GM18907 (cell line): ENCODE data around the gene GATB.

ENCODE experiments used
- ATAC-seq: cut with Tn5 transposase; IDR thresholded peaks from one replicate; pipeline ENCODE4 v1.9.1; 2021; ENCODE audit warnings: mild to moderate bottlenecking, moderate library complexity; ENCODE audit not compliant: unreplicated experiment

The GATB gene

DNA sequence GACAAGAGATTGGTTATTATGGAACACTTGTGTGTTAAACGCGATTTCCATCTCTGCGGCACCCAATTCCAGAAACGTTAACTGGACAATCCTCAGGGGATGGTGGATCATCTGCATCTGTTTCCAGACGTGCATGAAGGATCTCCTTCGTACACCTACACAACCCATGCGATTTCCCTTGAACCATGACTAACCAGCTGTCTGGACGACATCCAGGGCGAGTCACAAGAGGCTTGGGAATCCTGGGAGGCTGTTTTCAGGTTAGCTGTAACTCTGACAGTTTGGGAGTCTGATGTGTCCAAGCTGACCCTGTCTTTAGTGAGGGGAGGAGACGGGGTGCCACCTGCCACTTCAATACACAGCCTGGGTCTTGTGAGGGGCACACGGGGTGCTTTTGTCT is 84.5 kb downstream of the GATB start:
- no peak for ATAC-seq

DNA sequence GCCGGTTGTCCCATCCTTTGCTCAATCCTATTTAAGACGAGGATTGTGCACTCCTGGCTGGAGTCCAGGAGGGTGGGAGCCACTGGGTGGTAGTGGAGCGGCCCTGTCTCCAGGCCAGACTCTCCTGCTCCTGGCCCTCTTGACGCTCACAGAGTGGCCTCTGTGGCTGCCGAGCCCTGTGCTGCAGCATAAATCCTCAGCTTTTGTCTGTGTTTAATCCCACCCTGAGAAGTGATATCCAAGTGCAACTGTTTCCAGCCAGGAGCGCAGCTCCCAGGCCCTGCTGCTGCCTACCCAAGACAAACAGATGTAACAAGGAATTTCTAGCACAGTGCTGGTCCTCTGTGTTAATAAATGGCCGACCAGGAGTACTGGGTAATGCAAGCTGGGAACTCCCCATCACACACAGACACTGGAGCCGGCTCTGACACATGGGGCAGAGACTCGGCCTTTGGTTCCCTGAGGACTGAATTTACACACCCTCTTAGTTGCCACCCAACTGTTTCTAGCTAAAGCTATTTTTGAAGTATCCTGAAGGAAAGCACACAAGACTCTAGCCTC is 85.3 kb downstream of the GATB start:
- no peak for ATAC-seq

- no peak for ATAC-seq
Observed at GRCh38 chr4:151674804-151675391, 85.9 kb downstream of the GATB start.

DNA sequence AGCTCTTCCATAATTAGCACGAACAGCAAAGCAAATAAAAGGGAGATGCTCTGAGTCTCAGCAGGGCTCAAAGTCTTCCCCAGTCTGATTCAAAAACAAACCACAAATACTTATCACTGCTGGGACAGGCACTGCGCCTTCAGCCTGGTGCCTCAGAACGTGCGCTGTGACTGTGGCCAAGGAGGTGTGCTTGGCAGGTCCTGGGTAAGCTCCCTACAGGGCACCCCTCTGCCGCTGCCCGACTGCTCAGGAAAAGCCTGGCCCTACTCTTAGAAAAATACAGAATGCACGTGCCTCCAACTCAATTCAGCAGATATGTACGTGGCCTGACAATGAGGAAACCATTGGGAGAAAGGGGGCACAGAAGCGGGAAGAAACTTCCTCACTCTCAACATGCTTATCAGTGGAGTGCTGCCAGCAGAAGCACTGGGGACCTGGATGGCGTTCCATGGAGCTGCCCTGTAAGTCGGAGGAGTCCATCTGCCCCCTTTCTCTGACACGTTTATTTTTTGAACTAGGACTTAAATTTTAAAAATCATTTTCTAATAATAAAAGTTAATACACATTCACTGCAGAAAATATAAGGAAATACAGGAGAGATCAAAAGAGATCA is 86.8 kb downstream of the GATB start:
- ATAC-seq, result no peak

DNA sequence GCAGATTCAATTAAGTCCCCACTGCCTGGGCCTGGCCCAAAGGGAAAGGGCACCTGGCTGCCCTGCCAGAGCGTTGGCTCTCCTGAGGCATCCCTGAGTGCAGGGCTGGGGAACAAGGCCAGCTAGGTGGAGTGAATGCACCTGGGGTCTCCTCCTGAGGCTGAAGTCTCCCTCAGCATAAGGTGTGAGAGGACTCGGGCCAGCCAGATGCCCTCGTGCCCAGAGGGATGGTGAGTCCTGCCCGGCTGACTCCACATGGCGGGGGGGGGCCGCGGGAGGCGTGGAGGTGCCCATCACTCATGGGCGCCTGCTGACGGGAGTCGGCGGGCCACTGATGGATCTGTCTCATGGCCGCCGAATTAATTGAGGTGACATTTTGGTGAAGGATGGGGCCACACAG is 87.8 kb downstream of the GATB start:
- ATAC-seq, result no peak

- no peak for ATAC-seq
Observed at GRCh38 chr4:151671541-151672059, 89.2 kb downstream of the GATB start.

DNA sequence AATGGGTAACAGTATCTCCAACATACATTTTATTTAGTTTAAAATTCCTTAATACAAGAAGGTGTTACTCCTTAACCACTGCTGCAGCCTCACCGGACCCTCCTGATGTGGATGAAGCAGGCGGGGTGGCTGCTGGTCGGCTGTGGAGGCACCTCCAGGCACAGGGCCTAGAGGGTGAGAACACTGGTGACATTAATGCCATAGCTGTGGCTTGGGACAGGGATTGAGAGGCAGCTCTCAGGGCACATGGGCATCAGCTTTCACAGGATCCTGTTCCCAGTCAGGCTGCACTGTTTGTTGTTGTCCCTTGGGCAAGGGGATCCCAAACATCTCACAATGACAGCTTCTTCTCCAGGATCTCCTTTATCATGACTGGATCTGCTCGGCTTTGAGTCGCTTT is 90.0 kb downstream of the GATB start:
- no peak for ATAC-seq

DNA sequence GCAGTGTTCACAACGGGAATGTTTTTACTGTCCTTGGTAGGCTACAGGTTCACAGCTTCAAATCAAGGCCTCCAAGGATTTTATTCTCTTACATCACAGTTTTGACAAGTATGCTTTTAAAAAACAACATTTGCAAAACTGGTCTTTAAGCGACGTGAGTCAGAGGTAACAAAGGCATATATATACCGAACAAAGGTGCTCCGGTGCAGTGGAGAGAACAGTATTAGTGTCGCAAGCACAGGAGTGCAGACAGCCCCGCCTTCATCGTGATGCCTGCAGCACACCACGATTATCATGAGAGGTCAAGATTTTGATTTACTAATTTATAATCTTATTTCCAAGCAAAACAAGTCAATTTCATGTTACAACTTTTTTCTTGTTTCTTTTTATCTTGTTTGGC is 90.8 kb downstream of the GATB start:
- ATAC-seq, result no peak

DNA sequence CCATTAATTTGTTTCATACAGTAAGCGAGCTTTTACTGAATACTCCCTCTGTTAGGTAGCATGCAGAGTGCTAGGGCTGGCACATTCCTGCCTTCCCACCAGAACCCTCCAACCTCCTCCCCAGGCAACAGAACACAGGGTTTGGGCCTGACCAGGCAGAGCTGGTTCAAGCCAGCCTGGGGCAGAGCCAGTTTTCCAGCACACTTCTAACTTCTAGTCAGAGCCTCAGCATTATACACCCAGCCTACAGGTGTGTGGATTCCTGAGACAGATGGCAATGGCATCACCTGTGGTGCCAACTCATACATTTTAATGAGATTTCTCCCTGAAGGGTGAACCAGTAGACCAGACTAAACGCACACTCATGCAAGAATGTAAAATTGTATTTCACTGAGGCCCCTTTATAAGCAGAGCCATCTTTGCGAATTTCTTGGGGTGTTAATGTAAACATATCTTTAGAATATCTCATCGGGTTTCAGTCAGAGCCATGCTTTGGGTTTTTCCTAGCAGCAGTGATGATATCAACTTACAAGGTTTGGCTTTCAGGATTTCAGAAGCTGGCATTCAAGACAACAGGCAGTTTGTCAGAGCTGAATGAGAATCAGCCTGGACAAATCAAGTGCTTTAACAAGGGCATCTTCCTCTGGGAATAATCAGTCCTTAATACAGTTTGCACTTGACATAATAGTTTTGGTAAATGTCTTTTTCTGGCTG is 92.0 kb downstream of the GATB start:
- ATAC-seq, result no peak

DNA sequence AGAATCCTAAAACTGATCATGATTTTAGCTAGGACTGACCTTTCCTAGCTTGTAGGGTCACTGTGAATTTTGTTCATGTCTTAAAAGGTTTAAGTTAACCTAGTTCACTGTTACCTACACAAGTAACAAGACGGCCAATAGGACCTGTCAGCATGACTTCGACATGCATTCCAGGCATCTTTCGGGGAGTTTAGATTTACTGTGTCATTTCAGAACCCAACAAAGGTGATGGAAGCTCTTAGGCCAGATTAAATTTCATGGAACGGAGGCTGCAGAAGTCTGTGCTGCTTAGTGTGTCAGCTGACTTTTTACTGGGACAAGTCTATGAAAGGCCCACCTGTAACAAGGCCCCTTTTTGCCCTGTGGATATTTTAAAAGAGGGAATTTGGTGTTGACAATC is 93.1 kb downstream of the GATB start:
- ATAC-seq, result no peak

DNA sequence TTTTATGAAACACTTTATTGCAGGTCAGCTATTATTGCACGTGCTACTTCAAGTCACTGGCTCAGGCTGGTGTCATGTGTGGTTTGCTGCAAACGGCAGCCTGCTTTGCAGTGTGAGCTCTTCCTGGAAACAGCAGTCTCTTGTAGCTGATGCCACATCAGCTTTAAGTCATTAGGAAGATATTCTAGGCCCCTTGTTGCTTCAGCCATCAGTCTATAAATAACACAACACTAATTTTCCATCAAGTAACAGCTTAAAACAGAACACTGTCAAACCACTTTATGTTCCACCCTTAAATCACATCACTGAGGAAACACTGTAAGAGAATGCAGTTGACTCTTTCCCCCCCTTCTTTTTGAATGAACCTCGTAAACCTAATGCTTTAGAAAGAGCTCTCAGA is 93.8 kb downstream of the GATB start:
- ATAC-seq, result no peak

GRCh38 chr4:151666501-151666900 is 94.3 kb downstream of the GATB start:
- no peak for ATAC-seq

GRCh38 chr4:151665785-151666127 is 95.1 kb downstream of the GATB start:
- ATAC-seq, result no peak

- no peak for ATAC-seq
Observed at GRCh38 chr4:151665022-151665784, 95.6 kb downstream of the GATB start.

GRCh38 chr4:151664289-151664688 is 96.5 kb downstream of the GATB start:
- no peak for ATAC-seq

GRCh38 chr4:151663109-151663508 is 97.7 kb downstream of the GATB start:
- ATAC-seq, result no peak

DNA sequence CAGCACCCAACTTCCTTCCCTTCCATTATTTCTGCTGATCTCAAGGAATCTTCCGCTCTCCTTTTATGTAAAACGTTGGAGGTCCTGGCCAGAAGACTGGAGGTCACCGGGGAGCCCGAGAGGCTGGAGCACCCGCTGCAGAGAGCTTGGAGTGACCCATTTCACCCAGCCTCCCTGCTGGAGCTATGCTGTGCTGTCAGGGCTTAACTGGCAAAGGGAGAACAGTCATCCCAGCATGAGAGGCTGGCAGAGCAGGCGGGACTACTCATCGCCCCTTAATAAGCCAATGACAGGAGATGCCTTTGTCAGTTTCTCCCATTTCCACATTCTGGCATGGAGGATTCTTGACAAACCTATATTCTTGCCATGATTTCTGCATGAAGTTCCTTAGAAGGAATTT is 98.9 kb downstream of the GATB start:
- no peak for ATAC-seq

DNA sequence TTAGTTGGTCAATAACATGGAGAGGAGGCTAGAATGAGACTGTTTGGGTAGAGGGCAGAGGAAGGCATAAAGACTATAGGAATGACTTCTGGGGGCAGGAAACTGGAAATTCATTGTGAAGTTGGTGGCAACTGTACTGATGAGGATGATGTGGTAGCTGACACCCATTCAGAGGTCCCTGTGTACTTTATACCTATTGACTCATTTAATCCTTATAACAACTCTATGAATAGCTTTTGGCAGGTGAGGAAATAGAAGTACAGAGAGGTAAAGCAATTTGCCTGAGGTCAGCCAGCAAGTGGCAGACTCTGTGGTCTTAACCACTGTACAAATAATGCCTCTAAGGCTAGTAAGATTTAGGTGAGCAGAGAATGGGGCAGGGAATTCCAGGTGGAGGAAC is 100.1 kb downstream of the GATB start:
- ATAC-seq, result no peak

DNA sequence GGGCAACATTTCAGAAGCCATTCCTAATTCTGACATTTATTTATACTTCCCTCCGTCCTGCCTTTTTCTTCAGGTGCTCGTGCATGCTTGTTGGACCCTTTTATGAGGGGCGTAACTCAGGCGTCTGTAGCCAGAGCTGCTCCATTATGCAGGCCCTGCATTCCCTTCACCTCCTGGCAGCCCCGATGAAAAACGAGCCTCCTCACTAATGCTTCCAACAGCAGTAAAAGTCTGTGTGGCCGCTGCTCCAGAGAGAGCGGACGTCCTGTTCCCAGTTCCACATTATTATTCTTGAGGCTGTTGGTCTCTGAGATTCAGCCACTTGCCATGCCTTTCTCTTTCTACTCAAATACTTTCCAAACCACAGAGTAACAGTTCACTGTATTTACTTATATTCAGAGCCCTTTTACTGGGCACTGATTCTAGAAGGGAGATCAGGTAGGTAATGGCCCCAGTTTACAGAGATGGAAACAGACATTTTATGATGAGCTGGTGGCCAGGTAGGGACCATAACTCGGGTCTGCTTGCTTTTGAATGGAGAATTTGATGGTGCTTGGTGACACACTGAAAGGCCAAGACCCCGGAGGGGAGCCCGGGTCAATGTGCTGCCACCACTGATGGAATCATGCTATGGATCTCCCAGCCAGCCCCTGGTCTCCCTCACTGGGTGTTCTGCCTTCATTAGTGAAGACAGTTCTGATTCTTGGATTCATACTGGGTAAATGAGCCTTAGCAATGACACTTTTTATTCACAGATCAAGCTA is 101.0 kb downstream of the GATB start:
- no peak for ATAC-seq

- peak; percentile 65 for ATAC-seq
Observed at GRCh38 chr4:151658959-151659600, 101.7 kb downstream of the GATB start.
